KMS-11 (cell line): ENCODE measurements around the gene SLC2A9.

Experiments used
- H2AFZ ChIP-seq: fragments of 200-600 bp; sonication (generic); 2 replicates; pipeline ENCODE4 v1.6.1; 2016; ENCODE audit warnings: antibody characterized with exemption, mixed run types, low read depth
- H3K27ac ChIP-seq: fragments of 200-600 bp; sonication (generic); 2 replicates; pipeline ENCODE4 v1.6.1; 2016; ENCODE audit warnings: mild to moderate bottlenecking, mixed run types
- H3K27me3 ChIP-seq: fragments of 200-600 bp; sonication (generic); 2 replicates; pipeline ENCODE4 v1.6.1; 2017; ENCODE audit warnings: mild to moderate bottlenecking, low read depth, mixed run types, moderate library complexity; ENCODE audit not compliant: insufficient read depth
- H3K36me3 ChIP-seq: fragments of 200-600 bp; sonication (generic); 2 replicates; pipeline ENCODE4 v1.6.1; 2017; ENCODE audit warnings: mild to moderate bottlenecking, mixed run types; ENCODE audit not compliant: insufficient read depth
- H3K4me1 ChIP-seq: fragments of 200-600 bp; sonication (generic); 2 replicates; pipeline ENCODE4 v1.6.1; 2016; ENCODE audit warnings: mild to moderate bottlenecking, low read depth, mixed run types; ENCODE audit not compliant: poor library complexity, severe bottlenecking
- H3K4me2 ChIP-seq: fragments of 200-600 bp; sonication (generic); 2 replicates; pipeline ENCODE4 v1.7.0; 2016; ENCODE audit warnings: mild to moderate bottlenecking, mixed run types
- H3K4me3 ChIP-seq: fragments of 200-600 bp; sonication (generic); IDR thresholded peaks from 2 replicates; pipeline ENCODE4 v1.6.1; 2017; ENCODE audit warnings: low read depth, low read length, mixed read lengths; ENCODE audit not compliant: insufficient read depth
- H3K79me2 ChIP-seq: fragments of 200-600 bp; sonication (generic); 2 replicates; pipeline ENCODE4 v1.6.1; 2016; ENCODE audit warnings: low read depth, mixed run types; ENCODE audit not compliant: insufficient read depth
- H3K9ac ChIP-seq: fragments of 200-600 bp; sonication (generic); 2 replicates; pipeline ENCODE4 v1.6.1; 2016; ENCODE audit warnings: mild to moderate bottlenecking, mixed run types
- H4K20me1 ChIP-seq: fragments of 200-600 bp; sonication (generic); 2 replicates; pipeline ENCODE4 v1.6.1; 2016; ENCODE audit warnings: mild to moderate bottlenecking, mixed run types; ENCODE audit not compliant: insufficient read depth
- TF ChIP-seq, protein P1 (sequence below): fragments of 200-600 bp; sonication (generic); conservative IDR thresholded peaks from 2 replicates; pipeline ENCODE4 v1.6.1; 2017; ENCODE audit warnings: low read depth, mild to moderate bottlenecking, antibody characterized with exemption, low read length, moderate library complexity, mixed read lengths

Gene SLC2A9

DNA sequence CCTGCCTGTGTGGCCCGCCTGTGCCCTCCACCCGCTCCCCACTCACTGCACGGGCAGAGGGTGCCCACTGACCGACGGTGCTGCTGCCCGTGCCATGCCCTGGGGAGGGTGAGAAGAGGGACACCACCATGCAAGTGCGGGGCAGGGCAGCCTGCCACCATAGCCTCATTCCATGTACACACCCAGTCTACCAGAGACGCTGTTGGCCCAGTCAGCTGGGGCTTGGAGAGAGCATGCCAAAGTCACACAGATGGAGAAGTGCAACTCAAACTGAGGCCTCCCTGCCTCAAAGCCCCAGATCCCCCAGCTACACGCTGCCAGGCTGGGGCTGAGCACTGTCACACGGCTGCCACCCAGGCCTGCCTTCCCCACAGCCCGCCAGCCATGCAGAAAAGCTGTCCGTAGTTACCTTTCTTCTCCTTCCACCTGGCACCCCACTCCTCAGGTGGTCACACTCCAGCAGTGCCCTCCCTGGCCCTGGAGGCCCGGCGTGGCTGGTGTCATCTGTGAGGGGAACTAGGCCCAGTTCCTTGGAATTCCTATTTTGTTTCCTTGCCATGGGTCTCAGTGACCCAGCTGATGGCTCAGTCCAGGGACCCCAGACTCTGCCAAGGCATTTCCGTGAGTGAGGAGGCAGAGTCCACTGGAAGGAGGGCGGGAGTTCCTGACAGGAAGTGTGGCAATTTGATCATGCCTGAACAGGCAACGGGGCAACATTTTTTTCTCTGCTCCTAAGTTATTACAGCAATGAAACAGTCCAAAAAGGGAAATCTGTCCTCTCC is at the start of gene SLC2A9:
Gene SLC2A9 (minus strand): TSS at position 627 of the 782 bp plus-strand sequence. CDS start 68 bp downstream, at position 559.
- TF ChIP-seq, protein P1, sequence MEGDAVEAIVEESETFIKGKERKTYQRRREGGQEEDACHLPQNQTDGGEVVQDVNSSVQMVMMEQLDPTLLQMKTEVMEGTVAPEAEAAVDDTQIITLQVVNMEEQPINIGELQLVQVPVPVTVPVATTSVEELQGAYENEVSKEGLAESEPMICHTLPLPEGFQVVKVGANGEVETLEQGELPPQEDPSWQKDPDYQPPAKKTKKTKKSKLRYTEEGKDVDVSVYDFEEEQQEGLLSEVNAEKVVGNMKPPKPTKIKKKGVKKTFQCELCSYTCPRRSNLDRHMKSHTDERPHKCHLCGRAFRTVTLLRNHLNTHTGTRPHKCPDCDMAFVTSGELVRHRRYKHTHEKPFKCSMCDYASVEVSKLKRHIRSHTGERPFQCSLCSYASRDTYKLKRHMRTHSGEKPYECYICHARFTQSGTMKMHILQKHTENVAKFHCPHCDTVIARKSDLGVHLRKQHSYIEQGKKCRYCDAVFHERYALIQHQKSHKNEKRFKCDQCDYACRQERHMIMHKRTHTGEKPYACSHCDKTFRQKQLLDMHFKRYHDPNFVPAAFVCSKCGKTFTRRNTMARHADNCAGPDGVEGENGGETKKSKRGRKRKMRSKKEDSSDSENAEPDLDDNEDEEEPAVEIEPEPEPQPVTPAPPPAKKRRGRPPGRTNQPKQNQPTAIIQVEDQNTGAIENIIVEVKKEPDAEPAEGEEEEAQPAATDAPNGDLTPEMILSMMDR = no peak
- Histone ChIP-seq H3K4me2 (no peak within 1 kb of the TSS), H3K27me3 (no peaks in the 10 kb centered on the region), H3K4me3 (no peak within 1 kb of the TSS), H3K36me3 (no peaks in the 10 kb centered on the region), H2AFZ (no peak within 1 kb of the TSS), H4K20me1 (no peaks in the 10 kb centered on the region), H3K9ac (no peak within 1 kb of the TSS), H3K79me2 (no peaks in the 10 kb centered on the region), H3K27ac (no peak within 1 kb of the TSS), H3K4me1 (no peaks in the 10 kb centered on the region)

DNA sequence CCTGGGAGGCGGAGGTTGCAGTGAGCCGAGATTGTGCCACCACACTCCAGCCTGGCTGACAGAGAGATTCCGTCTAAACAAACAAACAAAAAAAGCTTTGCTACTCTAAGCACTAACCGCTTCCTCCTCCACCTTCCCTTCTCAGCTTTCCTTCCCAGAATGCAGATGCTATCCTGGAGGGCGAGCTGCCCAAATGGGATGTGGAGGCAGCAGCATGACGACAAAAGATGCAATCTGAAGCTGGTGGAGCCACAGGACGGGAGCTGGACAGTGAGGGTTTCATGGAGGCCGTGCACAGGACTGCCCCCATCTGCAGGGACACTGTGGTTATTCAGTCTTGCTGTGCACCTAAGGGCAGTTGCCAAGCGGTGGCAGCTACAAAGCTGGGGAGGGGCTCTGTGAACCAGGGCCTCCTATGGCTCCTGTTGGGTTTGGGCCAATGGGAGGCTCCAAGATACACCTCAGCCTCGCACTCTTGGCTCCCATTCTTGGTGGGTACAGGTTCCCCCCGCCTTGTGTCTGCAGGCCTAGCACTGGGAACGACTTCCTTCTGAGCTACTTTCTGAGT is 47.9 kb upstream of the SLC2A9 start:
- TF ChIP-seq, protein P1 = no peak
- Histone ChIP-seq H4K20me1 (no peaks in the 10 kb centered on the region), H3K79me2 (no peaks in the 10 kb centered on the region), H3K4me2 (no peak overlapping the region), H3K27me3 (no peaks in the 10 kb centered on the region), H2AFZ (no peak overlapping the region), H3K36me3 (no peaks in the 10 kb centered on the region), H3K4me1 (no peaks in the 10 kb centered on the region), H3K4me3 (no peak overlapping the region), H3K27ac (no peak overlapping the region), H3K9ac (no peak overlapping the region)

DNA sequence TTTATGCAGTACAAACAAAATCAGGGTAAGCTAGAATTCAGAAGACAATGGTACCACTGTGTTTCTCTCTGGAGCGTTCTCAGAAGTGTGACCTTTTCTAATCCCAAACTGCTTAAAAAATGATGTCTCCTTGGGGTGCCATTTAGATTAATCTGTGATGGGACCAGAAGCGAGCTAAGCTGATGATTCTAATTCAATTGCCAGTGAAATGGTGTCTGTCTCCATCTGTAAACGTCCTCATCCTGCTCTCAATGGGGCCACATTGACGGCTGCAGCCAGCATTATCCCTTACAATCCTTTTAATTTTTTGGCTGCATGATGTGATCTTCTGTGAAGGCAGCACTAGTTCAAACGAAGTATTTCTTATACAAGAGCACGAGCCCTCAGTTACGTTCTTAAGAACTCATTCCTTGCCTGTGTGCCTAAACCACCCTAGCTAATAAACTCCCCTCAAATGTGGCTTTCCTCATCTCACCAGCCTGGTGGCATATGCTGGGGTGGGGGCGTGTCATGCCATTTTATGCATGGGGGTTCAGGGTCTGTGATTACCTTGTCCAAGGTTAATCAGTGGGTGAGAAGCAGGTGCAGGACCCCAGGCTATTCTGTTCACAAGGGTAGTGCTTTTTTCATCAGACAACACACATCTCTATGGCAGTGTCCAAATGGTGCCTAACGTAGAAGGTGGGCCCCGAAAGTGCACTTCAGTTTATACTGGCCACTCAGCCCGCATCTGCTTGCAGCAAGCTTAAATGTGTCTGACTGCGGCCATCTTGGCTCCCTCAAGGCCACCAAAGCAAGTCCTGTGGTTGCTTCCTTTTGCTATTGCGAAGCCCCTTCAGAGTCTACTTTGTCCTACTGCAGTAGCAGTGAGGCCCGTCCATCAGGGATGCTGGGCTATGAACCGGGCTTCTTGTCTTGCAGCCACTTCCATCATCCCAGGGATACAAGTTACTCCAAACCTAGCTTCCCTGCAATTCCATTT is 45.7 kb upstream of the SLC2A9 start:
- no peak overlapping the region for H3K4me3 ChIP-seq
- TF ChIP-seq, protein P1 = no peak
- H3K36me3 ChIP-seq = no peaks in the 10 kb centered on the region
- no peak overlapping the region for H3K9ac ChIP-seq
- H3K4me1 ChIP-seq = no peaks in the 10 kb centered on the region
- no peaks in the 10 kb centered on the region for H3K79me2 ChIP-seq
- H3K27ac ChIP-seq = no peak overlapping the region
- no peak overlapping the region for H2AFZ ChIP-seq
- no peak overlapping the region for H3K4me2 ChIP-seq
- no peaks in the 10 kb centered on the region for H3K27me3 ChIP-seq
- H4K20me1 ChIP-seq = no peaks in the 10 kb centered on the region

GRCh38 chr4:10066206-10066605 is 44.9 kb upstream of the SLC2A9 start:
- Histone ChIP-seq H3K4me1 (no peaks in the 10 kb centered on the region), H3K79me2 (no peaks in the 10 kb centered on the region), H3K4me3 (no peak overlapping the region), H2AFZ (no peak overlapping the region), H3K4me2 (no peak overlapping the region), H4K20me1 (no peaks in the 10 kb centered on the region), H3K27me3 (no peaks in the 10 kb centered on the region), H3K27ac (no peak overlapping the region), H3K9ac (no peak overlapping the region), H3K36me3 (no peaks in the 10 kb centered on the region)
- TF ChIP-seq, protein P1 = no peak
